Upper lobe of left lung (tissue), 6 donors: ENCODE results near the gene CD276. TPM values are rescaled to one million over a fixed set of nuclear protein-coding genes. Genes with fewer than 3 reads are reported as not detected.

Experiments used
- ATAC-seq, 2 donors: fragments of 200-7000 bp; cut with Tn5 transposase; one replicate each; pipeline ENCODE4 v1.9.1; 2022; ENCODE audit warnings: mild to moderate bottlenecking in 2 of 2, moderate library complexity in 2 of 2; ENCODE audit not compliant: low FRiP score in 2 of 2
- DNase-seq, 2 donors: peaks; one replicate each; pipeline ENCODE4 v3.0.0-alpha.2; 2019 to 2020
- H3K27ac ChIP-seq, 4 donors: fragments of 200-600 bp; sonication (generic); one replicate each; pipeline ENCODE4 v1.5.1; 2016 to 2019
- H3K27me3 ChIP-seq, 4 donors: fragments of 200-600 bp; sonication (generic); one replicate each; pipeline ENCODE4 v1.5.1; 2017 to 2019
- H3K36me3 ChIP-seq, 4 donors: fragments of 200-600 bp; sonication (generic); one replicate each; pipeline ENCODE4 v1.5.1; 2016 to 2019
- H3K4me1 ChIP-seq, 4 donors: fragments of 200-600 bp; sonication (generic); one replicate each; pipeline ENCODE4 v1.5.1; 2018 to 2019
- H3K4me3 ChIP-seq, 4 donors: fragments of 200-600 bp; sonication (generic); one replicate each; pipeline ENCODE4 v1.5.1; 2017 to 2019; ENCODE audit warnings: mild to moderate bottlenecking in 2 of 4, moderate library complexity in 1 of 4
- H3K9me3 ChIP-seq, 4 donors: fragments of 200-600 bp; sonication (generic); one replicate each; pipeline ENCODE4 v1.5.1; 2018 to 2019
- CTCF ChIP-seq, 6 experiments: fragments of 450-650 bp in 4 of 6; fragments of 200-600 bp in 2 of 6; sonication (generic) in 2 of 6; IDR thresholded peaks; one replicate each; pipeline ENCODE4 v1.5.1; 2016 to 2019; ENCODE audit warnings: antibody characterized with exemption in 6 of 6
- EP300 ChIP-seq, 4 donors: sonication (generic); formaldehyde crosslinking; IDR thresholded peaks; one replicate each; pipeline ENCODE4 v1.5.1; 2017; ENCODE audit warnings: antibody characterized with exemption in 4 of 4, control low read depth in 2 of 4
- POLR2A ChIP-seq, 4 donors: fragments of 450-650 bp; IDR thresholded peaks; one replicate each; pipeline ENCODE4 v1.5.1; 2016 to 2017; ENCODE audit warnings: antibody characterized with exemption in 4 of 4, mild to moderate bottlenecking in 2 of 4
- POLR2AphosphoS5 ChIP-seq, 2 donors: sonication (generic); formaldehyde crosslinking; IDR thresholded peaks; one replicate each; pipeline ENCODE4 v1.5.1; 2017; ENCODE audit warnings: antibody characterized with exemption in 2 of 2
- WGBS, 2 donors: methylation state at CpG; one replicate each; pipeline ENCODE4 v1.1.5; 2017 to 2018; 5-methylcytosine and 5-hydroxymethylcytosine counted together
- total RNA-seq, 6 donors: library from RNA; depleted of rRNA in 4 of 6; stranded (reverse); fragments of >200 nt in 4 of 6; gene quantifications; one replicate each; pipeline versions ENCODE4 v1.1.0 to v1.2.1, GENCODE V29; 2016 to 2021
- donor health status: DM: no; HTN: no; CAD: no; lungs with moderate emphysema.
- donor health status: DM: no; HTN: yes; CAD: no; lungs with severe emphysema.

CD276 gene
- total RNA-seq, 6 donors from 2014 or later = 32.2 to 83.6 (median 65.8) TPM

DNA sequence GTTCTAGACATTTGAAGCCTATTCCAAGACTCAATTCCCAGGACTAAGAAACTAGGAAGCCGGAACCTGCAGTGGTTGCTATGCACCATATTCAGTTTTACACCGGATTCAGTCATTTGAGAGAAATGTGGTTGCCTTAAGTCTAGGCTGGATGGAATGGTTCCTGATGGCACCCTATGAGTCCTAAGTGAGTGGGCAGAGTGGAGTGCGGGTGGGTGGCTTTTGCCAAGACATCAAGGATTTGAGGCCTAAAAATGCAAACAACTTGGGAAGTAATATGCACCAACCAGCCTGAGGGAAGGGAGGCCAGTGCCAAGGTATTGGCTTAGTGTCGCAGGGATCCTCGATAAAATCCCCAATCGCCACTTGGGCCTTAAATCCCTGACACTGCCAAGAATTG, 4.2 kb upstream of the CD276 start:
- H3K4me3 ChIP-seq = no peak overlapping the region
- no peak for ATAC-seq
- H3K9me3 ChIP-seq = no peaks in the 10 kb centered on the region
- H3K4me1 ChIP-seq = peaks cover 4 to 17% (median 13%) of the 10 kb centered on the region in 4 donors
- H3K27me3 ChIP-seq = peaks cover 0 to 10% (median 0%) of the 10 kb centered on the region in 4 donors
- no peak for DNase-seq
- H3K36me3 ChIP-seq = no peaks in the 10 kb centered on the region
- WGBS, 2 donors = 91 to 93% methylated on average over 6 of the region's 6 CpGs
- H3K27ac ChIP-seq = no peak overlapping the region
- TF ChIP-seq POLR2A (IDR thresholded peaks at IDR 0.05) (no peak), EP300 (IDR thresholded peaks at IDR 0.05) (no peak), CTCF (IDR thresholded peaks at IDR 0.05) (no peak), POLR2AphosphoS5 (IDR thresholded peaks at IDR 0.05) (no peak)

DNA sequence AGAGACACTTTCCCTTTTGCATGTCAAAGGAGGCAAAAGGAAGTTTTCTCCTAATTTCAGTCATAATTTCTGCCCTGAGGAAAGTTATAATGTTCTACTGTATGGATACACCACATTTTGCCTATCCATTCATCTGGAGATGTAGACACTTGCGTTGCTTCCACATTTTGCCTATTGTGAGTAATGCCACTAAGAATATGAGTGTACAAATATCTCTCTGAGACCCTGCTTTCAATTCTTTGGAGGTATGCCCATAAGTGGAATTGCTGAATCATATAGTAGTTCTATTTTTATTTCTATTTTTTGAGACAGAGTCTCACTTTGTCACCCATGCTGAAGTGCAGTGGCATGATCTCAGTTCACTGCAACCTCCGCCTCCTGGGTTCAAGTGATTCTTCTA, 3.6 kb upstream of the CD276 start:
- Histone ChIP-seq H3K27ac (no peak overlapping the region), H3K27me3 (peaks cover 0 to 10% (median 0%) of the 10 kb centered on the region in 4 donors), H3K9me3 (no peaks in the 10 kb centered on the region), H3K4me3 (no peak overlapping the region), H3K36me3 (no peaks in the 10 kb centered on the region), H3K4me1 (peaks cover 4 to 20% (median 17%) of the 10 kb centered on the region in 4 donors)
- no peak for TF ChIP-seq EP300 (IDR thresholded peaks at IDR 0.05)
- TF ChIP-seq POLR2AphosphoS5 (IDR thresholded peaks at IDR 0.05) = no peak
- no peak for TF ChIP-seq CTCF (IDR thresholded peaks at IDR 0.05)
- TF ChIP-seq POLR2A (IDR thresholded peaks at IDR 0.05) = no peak
- no peak for DNase-seq
- WGBS, 2 donors = 89 to 96% methylated on average over 2 of the region's 2 CpGs
- no peak for ATAC-seq

DNA sequence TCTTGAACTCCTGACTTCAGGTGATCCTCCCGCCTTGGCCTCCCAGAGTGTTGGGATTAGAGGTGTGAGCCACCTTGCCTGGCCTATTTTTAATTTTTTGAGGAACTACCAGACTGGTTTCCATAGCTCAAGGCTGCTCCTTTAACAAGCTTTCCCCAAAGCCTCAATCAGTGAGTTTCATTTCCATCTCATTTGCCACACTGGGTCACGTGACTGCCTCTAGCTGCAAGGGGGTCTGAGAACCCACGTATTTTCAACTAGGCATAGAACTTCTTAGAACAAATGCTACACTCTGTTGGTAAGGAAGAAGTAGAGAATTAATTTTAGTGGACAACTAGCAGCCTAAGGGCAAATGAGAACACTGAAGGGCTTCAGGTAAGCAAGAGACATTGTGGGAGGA, 3.1 kb upstream of the CD276 start:
- no peak overlapping the region for H3K27ac ChIP-seq
- H3K4me3 ChIP-seq = no peak overlapping the region
- no peaks in the 10 kb centered on the region for H3K36me3 ChIP-seq
- peaks cover 0 to 10% (median 0%) of the 10 kb centered on the region in 4 donors for H3K27me3 ChIP-seq
- WGBS, 2 donors = 60 to 78% methylated on average over 3 of the region's 3 CpGs
- no peaks in the 10 kb centered on the region for H3K9me3 ChIP-seq
- no peak for TF ChIP-seq CTCF (IDR thresholded peaks at IDR 0.05)
- no peak for TF ChIP-seq POLR2AphosphoS5 (IDR thresholded peaks at IDR 0.05)
- TF ChIP-seq EP300 (IDR thresholded peaks at IDR 0.05) = no peak
- TF ChIP-seq POLR2A (IDR thresholded peaks at IDR 0.05) = no peak
- ATAC-seq = no peak
- no peak for DNase-seq
- H3K4me1 ChIP-seq = peaks cover 4 to 25% (median 22%) of the 10 kb centered on the region in 4 donors

- H3K27me3 ChIP-seq = peaks cover 0 to 10% (median 0%) of the 10 kb centered on the region in 4 donors
- 85 to 90% methylated on average over 3 of the region's 3 CpGs for WGBS, 2 donors
- DNase-seq (no peak), ATAC-seq (no peak)
- no peaks in the 10 kb centered on the region for H3K9me3 ChIP-seq
- H3K36me3 ChIP-seq = no peaks in the 10 kb centered on the region
- H3K4me3 ChIP-seq = no peak overlapping the region
- H3K4me1 ChIP-seq = peaks cover 10 to 35% (median 30%) of the 10 kb centered on the region in 4 donors
- no peak overlapping the region for H3K27ac ChIP-seq
- no peak for TF ChIP-seq CTCF (IDR thresholded peaks at IDR 0.05)
- TF ChIP-seq EP300 (IDR thresholded peaks at IDR 0.05) = no peak
- TF ChIP-seq POLR2A (IDR thresholded peaks at IDR 0.05) = no peak
- TF ChIP-seq POLR2AphosphoS5 (IDR thresholded peaks at IDR 0.05) = no peak
These were observed 2.2 kb upstream of the CD276 start for GRCh38 chr15:73681856-73682599.
